HepG2 (cell line): ENCODE data around the gene CNKSR3.

ENCODE experiments used
- BHLHE40 ChIP-seq: IDR thresholded peaks from 2 replicates; pipeline ENCODE4 v1.6.1; 2011; ENCODE audit warnings: low read length, improper control_type of control experiment
- CEBPB ChIP-seq: IDR thresholded peaks from 2 replicates; pipeline ENCODE4 v1.6.1; 2011; ENCODE audit warnings: low read depth, low read length, improper control_type of control experiment, borderline replicate concordance
- RAD51 ChIP-seq: fragments of 450-650 bp; IDR thresholded peaks from 2 replicates; pipeline ENCODE4 v1.6.1; 2016; ENCODE audit warnings: borderline replicate concordance
- RFX3 ChIP-seq: IDR thresholded peaks from 2 replicates; pipeline ENCODE4 v1.6.1; 2016; ENCODE audit warnings: missing biosample characterization, missing genetic modification reagents
- TCF12 ChIP-seq, 2 experiments: fragments of 450-650 bp in 1 of 2; sonication (generic) in 1 of 2; formaldehyde crosslinking in 1 of 2; IDR thresholded peaks; 2 replicates each; pipeline versions ENCODE4 v1.6.1 to v1.8.0; 2017 to 2022; ENCODE audit warnings: antibody characterized with exemption in 1 of 2, mild to moderate bottlenecking in 1 of 2, missing genetic modification reagents in 1 of 2, moderate library complexity in 1 of 2
- ZNF136 ChIP-seq: sonication (generic); formaldehyde crosslinking; IDR thresholded peaks from 2 replicates; pipeline ENCODE4 v1.8.1; 2022; ENCODE audit warnings: low read depth, mild to moderate bottlenecking, moderate library complexity, missing genetic modification reagents
- ZNF138 ChIP-seq: sonication (generic); formaldehyde crosslinking; IDR thresholded peaks from 2 replicates; pipeline ENCODE4 v1.5.0; 2020; ENCODE audit warnings: mild to moderate bottlenecking, low read depth, missing genetic modification reagents
- ZNF225 ChIP-seq: sonication (generic); formaldehyde crosslinking; IDR thresholded peaks from 2 replicates; pipeline ENCODE4 v1.4.0; 2020; ENCODE audit warnings: mild to moderate bottlenecking, missing genetic modification reagents
- TF ChIP-seq, protein P1 (sequence below), 2 experiments: IDR thresholded peaks; 2 replicates each; pipeline ENCODE4 v1.6.1; 2011 to 2012; ENCODE audit warnings: low read length in 2 of 2, borderline replicate concordance in 1 of 2, low read depth in 1 of 2, mild to moderate bottlenecking in 1 of 2, moderate library complexity in 1 of 2
- TF ChIP-seq, protein P2 (sequence below): sonication (generic); formaldehyde crosslinking; conservative IDR thresholded peaks from 2 replicates; pipeline ENCODE4 v1.5.0; 2020; ENCODE audit warnings: missing genetic modification reagents

- no peak for TF ChIP-seq CEBPB
- TF ChIP-seq TCF12 (IDR thresholded peaks at IDR 0.05) = no peak
- no peak for TF ChIP-seq TCF12 (CRISPR knock-in tag; IDR thresholded peaks at IDR 0.05)
- no peak for TF ChIP-seq BHLHE40
- TF ChIP-seq, protein P1, sequence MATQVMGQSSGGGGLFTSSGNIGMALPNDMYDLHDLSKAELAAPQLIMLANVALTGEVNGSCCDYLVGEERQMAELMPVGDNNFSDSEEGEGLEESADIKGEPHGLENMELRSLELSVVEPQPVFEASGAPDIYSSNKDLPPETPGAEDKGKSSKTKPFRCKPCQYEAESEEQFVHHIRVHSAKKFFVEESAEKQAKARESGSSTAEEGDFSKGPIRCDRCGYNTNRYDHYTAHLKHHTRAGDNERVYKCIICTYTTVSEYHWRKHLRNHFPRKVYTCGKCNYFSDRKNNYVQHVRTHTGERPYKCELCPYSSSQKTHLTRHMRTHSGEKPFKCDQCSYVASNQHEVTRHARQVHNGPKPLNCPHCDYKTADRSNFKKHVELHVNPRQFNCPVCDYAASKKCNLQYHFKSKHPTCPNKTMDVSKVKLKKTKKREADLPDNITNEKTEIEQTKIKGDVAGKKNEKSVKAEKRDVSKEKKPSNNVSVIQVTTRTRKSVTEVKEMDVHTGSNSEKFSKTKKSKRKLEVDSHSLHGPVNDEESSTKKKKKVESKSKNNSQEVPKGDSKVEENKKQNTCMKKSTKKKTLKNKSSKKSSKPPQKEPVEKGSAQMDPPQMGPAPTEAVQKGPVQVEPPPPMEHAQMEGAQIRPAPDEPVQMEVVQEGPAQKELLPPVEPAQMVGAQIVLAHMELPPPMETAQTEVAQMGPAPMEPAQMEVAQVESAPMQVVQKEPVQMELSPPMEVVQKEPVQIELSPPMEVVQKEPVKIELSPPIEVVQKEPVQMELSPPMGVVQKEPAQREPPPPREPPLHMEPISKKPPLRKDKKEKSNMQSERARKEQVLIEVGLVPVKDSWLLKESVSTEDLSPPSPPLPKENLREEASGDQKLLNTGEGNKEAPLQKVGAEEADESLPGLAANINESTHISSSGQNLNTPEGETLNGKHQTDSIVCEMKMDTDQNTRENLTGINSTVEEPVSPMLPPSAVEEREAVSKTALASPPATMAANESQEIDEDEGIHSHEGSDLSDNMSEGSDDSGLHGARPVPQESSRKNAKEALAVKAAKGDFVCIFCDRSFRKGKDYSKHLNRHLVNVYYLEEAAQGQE (IDR thresholded peaks at IDR 0.05; ENCODE audit: borderline replicate concordance in 1 of 2, low read depth in 1 of 2, low read length in 2 of 2) = no peak
- no peak for TF ChIP-seq ZNF136 (CRISPR knock-in tag)
- no peak for TF ChIP-seq RFX3 (CRISPR knock-in tag)
- TF ChIP-seq ZNF138 (CRISPR knock-in tag) = no peak
- TF ChIP-seq, protein P2, sequence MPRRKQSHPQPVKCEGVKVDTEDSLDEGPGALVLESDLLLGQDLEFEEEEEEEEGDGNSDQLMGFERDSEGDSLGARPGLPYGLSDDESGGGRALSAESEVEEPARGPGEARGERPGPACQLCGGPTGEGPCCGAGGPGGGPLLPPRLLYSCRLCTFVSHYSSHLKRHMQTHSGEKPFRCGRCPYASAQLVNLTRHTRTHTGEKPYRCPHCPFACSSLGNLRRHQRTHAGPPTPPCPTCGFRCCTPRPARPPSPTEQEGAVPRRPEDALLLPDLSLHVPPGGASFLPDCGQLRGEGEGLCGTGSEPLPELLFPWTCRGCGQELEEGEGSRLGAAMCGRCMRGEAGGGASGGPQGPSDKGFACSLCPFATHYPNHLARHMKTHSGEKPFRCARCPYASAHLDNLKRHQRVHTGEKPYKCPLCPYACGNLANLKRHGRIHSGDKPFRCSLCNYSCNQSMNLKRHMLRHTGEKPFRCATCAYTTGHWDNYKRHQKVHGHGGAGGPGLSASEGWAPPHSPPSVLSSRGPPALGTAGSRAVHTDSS (CRISPR knock-in tag) = no peak
- TF ChIP-seq RAD51 = no peak
- no peak for TF ChIP-seq ZNF225 (CRISPR knock-in tag)
These were observed 25.8 kb upstream of the CNKSR3 start for GRCh38 chr6:154536255-154536654.
